Measurements from ENCODE around the gene TMEM60. TPM values are rescaled to one million over a fixed set of nuclear protein-coding genes. Genes with fewer than 3 reads are reported as not detected.
A peak's percentile ranks its signal among the peaks of the same experiment; 100 is the strongest.

The TMEM60 gene
- total RNA-seq, 1 donor from 2014 or later: 15.3 TPM

DNA sequence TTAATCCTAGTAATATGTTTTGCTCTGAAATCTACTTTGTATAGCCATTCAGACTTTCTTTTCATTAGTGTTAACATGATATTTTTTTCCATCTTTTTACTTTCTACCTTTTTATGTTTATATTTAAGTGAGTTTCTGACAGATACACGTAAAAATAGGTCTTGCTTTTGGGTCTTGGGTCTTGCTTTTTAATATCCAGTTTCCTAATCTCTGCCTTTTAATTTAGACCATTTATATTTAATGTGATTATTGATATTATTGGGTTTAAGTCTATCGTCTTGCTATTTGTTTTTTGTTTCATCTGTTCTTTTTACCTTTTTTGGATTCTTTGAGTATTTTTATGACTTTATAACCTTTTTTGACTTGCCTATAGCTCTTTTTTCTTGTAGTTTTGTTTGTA is 8.2 kb upstream of the TMEM60 start:
- H3K36me3 Mint-ChIP-seq (ENCODE audit: low read depth): peaks cover 30% of the 10 kb centered on the region
- CTCF ChIA-PET: no interaction called here
- intact Hi-C loops (cut with micrococcal nuclease): no loop called here

DNA sequence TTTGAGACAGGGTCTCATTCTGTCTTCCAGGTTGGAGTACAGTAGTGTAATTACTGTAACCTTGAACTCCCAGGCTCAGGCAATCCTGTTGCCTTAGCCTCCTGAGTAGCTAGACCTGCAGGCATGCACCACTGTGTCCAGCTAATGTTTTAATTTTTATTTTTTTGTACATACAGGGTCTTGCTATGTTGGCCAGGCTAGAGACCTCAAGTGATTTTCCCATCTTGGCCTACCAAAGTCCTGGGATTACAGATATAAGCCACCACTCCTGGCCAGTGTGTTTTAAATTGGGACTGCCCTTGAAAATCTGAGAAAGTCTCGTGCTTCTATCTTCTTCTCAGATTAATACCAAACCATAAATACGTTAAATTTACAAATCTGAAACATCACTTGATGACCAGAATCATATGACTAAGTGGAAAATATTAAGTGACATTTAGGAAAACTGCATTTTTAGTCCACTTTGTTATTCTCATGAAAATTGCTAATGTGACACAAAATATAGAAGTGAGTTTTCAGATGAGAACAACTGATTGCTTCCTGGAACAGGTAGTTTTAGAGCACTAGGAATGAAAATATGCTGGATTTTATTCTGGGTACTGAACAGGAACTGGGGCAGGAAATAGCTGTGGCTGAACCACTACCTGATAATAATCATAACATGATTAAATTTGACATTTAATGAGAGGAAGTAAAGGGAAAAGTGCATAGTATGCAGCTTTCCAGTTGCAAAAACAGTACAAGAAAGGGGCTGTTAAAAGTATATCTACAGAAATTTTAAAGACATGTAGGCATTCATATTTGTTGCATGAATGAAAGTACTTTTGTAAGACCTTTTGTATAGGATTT is 4.5 kb upstream of the TMEM60 start:
- Mint-ChIP-seq H3K4me3 (peak overlapping the region; percentile 41), H3K27ac (peak overlapping the region; percentile 81), H3K4me1 (peaks cover 71% of the 10 kb centered on the region), H3K9me3 (peaks cover 13% of the 10 kb centered on the region), H3K36me3 (ENCODE audit: low read depth) (peaks cover 30% of the 10 kb centered on the region), H3K27me3 (no peaks in the 10 kb centered on the region)
- TF ChIP-seq, protein P1, sequence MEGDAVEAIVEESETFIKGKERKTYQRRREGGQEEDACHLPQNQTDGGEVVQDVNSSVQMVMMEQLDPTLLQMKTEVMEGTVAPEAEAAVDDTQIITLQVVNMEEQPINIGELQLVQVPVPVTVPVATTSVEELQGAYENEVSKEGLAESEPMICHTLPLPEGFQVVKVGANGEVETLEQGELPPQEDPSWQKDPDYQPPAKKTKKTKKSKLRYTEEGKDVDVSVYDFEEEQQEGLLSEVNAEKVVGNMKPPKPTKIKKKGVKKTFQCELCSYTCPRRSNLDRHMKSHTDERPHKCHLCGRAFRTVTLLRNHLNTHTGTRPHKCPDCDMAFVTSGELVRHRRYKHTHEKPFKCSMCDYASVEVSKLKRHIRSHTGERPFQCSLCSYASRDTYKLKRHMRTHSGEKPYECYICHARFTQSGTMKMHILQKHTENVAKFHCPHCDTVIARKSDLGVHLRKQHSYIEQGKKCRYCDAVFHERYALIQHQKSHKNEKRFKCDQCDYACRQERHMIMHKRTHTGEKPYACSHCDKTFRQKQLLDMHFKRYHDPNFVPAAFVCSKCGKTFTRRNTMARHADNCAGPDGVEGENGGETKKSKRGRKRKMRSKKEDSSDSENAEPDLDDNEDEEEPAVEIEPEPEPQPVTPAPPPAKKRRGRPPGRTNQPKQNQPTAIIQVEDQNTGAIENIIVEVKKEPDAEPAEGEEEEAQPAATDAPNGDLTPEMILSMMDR (IDR thresholded peaks at IDR 0.05): no peak
- ChIA-PET POLR2A (interaction anchor here (0.6 to 3.2 kb wide), 10 partner anchors 11 to 388 kb away, joined by 3 to 19 read pairs (median 4); partner anchors contain the start of gene RSBN1L), CTCF (interaction anchor here (1.2 to 1.5 kb wide), 2 partner anchors 11 to 21 kb away, joined by 3 to 5 read pairs; no protein-coding TSS in a partner anchor)
- ATAC-seq (ENCODE audit: low read depth): no peak
- intact Hi-C loops (cut with micrococcal nuclease): loop anchor here (1.0 kb wide), 2 partner anchors 10 to 22 kb away; no protein-coding TSS in a partner anchor
- no peak for DNase-seq

More for the DNA sequence above, 8.2 kb upstream of the TMEM60 start:
- Mint-ChIP-seq H3K4me3 (no peak overlapping the region), H3K4me1 (peaks cover 55% of the 10 kb centered on the region), H3K27me3 (no peaks in the 10 kb centered on the region), H3K27ac (no peak overlapping the region), H3K9me3 (peaks cover 19% of the 10 kb centered on the region)
- DNase-seq: no peak
- no peak for ATAC-seq (ENCODE audit: low read depth)
- TF ChIP-seq, protein P1 (IDR thresholded peaks at IDR 0.05): no peak
- POLR2A ChIA-PET: no interaction called here

DNA sequence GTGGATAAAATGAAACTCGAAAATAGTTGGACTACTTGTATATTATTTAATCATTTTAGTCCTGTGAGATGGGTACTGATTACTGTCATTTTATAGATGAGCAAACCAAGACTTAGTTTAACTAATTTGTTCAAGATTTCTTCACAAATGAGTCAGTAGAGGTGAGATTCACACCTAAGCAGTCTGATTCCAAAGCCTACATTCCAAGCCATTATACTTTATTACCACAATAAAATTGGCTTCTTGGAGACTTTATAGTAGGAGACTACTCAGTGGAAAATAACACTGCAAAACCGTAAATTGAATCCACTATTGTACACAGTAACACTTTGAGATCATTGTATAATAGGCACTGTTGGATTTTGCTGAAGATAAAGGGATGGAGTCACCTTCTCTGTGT is 2.5 kb upstream of the TMEM60 start:
- intact Hi-C loops (cut with micrococcal nuclease): no loop called here
- H3K4me1 Mint-ChIP-seq: peaks cover 87% of the 10 kb centered on the region
- no peaks in the 10 kb centered on the region for H3K9me3 Mint-ChIP-seq
- TF ChIP-seq, protein P1 (IDR thresholded peaks at IDR 0.05): no peak
- no peak for ATAC-seq (ENCODE audit: low read depth)
- H3K36me3 Mint-ChIP-seq (ENCODE audit: low read depth): peaks cover 21% of the 10 kb centered on the region
- no peaks in the 10 kb centered on the region for H3K27me3 Mint-ChIP-seq
- no peak for DNase-seq
- H3K4me3 Mint-ChIP-seq: peak overlapping the region; percentile 98
- ChIA-PET POLR2A (interaction anchor here (0.7 to 1.2 kb wide), 2 partner anchors 23 to 106 kb away, joined by 4 to 5 read pairs; no protein-coding TSS in a partner anchor), CTCF (no interaction called here)
- peak overlapping the region; percentile 91 for H3K27ac Mint-ChIP-seq

DNA sequence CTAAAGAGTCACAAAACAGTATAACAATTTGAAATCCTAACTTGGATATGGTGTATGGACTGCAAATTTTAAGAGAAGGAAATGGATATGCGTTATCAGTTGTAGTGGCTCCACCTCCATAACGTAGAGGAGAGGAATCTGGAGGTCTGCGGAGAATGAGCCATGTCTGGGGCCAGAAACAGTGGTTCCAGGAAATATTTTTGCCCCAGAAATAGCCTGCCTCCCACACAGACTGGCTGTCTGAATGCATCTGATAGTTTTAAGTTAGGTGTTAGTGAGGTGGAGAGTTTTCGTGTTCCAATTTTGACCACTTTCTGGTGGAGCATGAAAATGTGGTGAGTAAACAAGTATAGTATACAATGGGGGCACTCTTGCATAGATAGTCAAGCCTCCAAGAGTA is 1.9 kb upstream of the TMEM60 start:
- peak overlapping the region; percentile 91 for H3K27ac Mint-ChIP-seq
- no peak for DNase-seq
- ATAC-seq (ENCODE audit: low read depth): no peak
- peaks cover 85% of the 10 kb centered on the region for H3K4me1 Mint-ChIP-seq
- H3K36me3 Mint-ChIP-seq (ENCODE audit: low read depth): peaks cover 18% of the 10 kb centered on the region
- TF ChIP-seq, protein P1 (IDR thresholded peaks at IDR 0.05): no peak
- CTCF ChIA-PET: interaction anchor here (2.2 kb wide), 1 partner anchor 135 kb away, joined by 7 read pairs; no protein-coding TSS in a partner anchor
- H3K9me3 Mint-ChIP-seq: no peaks in the 10 kb centered on the region
- POLR2A ChIA-PET: interaction anchor here (1.1 to 3.4 kb wide), 4 partner anchors 14 to 134 kb away, joined by 3 to 22 read pairs (median 12); no protein-coding TSS in a partner anchor
- intact Hi-C loops (cut with micrococcal nuclease): no loop called here
- H3K4me3 Mint-ChIP-seq: peak overlapping the region; percentile 98
- no peaks in the 10 kb centered on the region for H3K27me3 Mint-ChIP-seq

Data from activated B cell treated with CpG ODN at 0.5 μM for 24 hours (primary cell).